Measurements from ENCODE around the gene PRDX2.

PRDX2 gene

DNA sequence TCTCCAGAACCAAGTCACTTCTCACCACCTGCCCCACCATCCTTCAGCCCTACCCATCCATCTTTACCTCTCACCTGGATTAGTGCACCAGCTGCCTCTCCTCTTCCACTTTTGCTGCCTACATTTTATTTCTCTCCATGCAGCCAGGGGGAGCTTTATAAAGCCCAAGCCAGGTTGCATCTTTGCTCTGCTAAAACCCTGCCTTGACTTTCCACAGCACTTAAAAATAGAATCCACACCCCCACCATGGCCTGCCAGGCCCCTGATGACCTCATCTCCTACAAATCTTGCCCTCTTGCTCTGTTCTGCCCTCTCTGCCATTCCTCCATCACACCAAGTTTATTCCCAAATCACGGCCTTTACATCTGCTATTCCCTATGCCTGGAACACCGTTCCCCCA, 28.0 kb downstream of the PRDX2 start:
- H3K9ac ChIP-seq (ENCODE audit: low read depth, low read length), result no peak overlapping the region
- H3K27me3 ChIP-seq (ENCODE audit: control insufficient read depth, insufficient read depth, low read length), result no peaks in the 10 kb centered on the region
- H3K27ac ChIP-seq (ENCODE audit: low read depth, low read length), result no peak overlapping the region
- H3K9me3 ChIP-seq (ENCODE audit: control insufficient read depth, insufficient read depth, low read length), result no peaks in the 10 kb centered on the region
- peaks cover 17% of the 10 kb centered on the region; the same call in 1 of the 2 replicates for H3K36me3 ChIP-seq (ENCODE audit: control insufficient read depth, insufficient read depth, low read length)
- H3K4me3 ChIP-seq (ENCODE audit: low read depth, low read length), result no peak overlapping the region
- peaks cover 19% of the 10 kb centered on the region for H3K4me1 ChIP-seq (ENCODE audit: control insufficient read depth, insufficient read depth, low read length)

DNA sequence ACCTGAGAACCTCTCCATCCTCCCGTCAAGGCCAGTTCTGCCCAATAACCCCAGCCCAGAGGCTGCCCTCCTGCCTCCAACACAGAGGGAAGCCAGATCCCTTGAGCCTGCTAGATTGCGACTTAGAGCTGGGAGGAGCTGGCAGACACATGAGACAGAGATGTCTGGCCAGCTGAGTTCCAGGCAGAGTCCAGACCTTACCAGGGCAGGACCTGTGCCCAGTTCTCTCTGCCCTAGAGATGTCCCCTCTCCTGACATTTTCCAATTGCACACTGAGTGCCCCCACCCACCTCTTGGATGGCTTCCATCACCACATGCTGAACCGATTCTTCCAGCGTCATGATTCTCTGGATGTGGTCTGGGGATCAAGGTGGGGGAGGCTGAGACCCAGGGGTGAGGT, 29.3 kb downstream of the PRDX2 start:
- H3K27ac ChIP-seq (ENCODE audit: low read depth, low read length), result no peak overlapping the region
- no peak overlapping the region for H3K9ac ChIP-seq (ENCODE audit: low read depth, low read length)
- no peak overlapping the region for H3K4me3 ChIP-seq (ENCODE audit: low read depth, low read length)
- no peaks in the 10 kb centered on the region for H3K9me3 ChIP-seq (ENCODE audit: control insufficient read depth, insufficient read depth, low read length)
- no peaks in the 10 kb centered on the region for H3K27me3 ChIP-seq (ENCODE audit: control insufficient read depth, insufficient read depth, low read length)
- H3K36me3 ChIP-seq (ENCODE audit: control insufficient read depth, insufficient read depth, low read length), result peaks cover 28% of the 10 kb centered on the region
- H3K4me1 ChIP-seq (ENCODE audit: control insufficient read depth, insufficient read depth, low read length), result peaks cover 13% of the 10 kb centered on the region; the same call in 1 of the 2 replicates

DNA sequence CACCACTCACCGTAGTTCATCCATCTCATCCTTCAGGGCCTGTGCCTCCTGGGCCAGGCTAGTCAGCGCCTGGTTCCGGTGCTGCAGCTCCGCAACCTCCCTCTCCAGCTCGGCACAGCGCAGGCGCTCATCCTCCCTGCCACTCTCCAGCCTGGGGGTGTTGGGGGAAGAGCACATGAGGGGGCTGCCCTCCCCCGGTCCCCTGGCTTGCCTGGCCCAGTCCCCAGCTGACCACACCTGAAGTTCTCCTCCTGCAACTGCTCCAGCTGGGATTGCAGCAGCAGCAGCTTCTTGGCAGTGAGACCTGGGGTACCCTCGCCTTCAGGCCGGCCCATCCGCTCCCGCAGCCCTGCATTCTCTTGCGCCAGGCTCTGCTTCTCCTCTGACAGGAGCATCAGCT, 30.7 kb downstream of the PRDX2 start:
- Histone ChIP-seq H3K4me3 (ENCODE audit: low read depth, low read length) (no peak overlapping the region), H3K27me3 (ENCODE audit: control insufficient read depth, insufficient read depth, low read length) (no peaks in the 10 kb centered on the region), H3K9ac (ENCODE audit: low read depth, low read length) (no peak overlapping the region), H3K36me3 (ENCODE audit: control insufficient read depth, insufficient read depth, low read length) (peaks cover 33% of the 10 kb centered on the region), H3K27ac (ENCODE audit: low read depth, low read length) (no peak overlapping the region), H3K4me1 (ENCODE audit: control insufficient read depth, insufficient read depth, low read length) (peaks cover 12% of the 10 kb centered on the region; the same call in 1 of the 2 replicates), H3K9me3 (ENCODE audit: control insufficient read depth, insufficient read depth, low read length) (no peaks in the 10 kb centered on the region)

DNA sequence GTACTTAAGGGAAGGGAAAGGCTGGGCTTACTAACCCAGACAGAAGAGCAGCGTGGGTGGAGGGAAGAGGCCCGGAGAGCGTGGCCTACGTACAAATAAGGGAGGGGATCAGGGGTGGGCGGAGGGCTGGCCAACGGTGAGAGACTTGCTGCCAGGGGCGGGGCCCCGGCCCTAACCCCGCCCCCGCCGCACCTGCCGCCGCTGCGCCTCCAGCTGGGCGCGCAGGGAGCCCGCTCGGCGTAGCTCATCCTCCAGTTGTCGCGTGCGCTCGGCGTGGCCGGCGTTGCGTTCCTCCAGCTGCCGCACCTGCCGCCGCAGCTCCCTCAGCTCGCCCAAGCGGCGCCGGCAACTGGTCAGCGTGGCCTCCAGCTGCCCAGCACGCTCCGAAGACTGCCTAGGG, 31.9 kb downstream of the PRDX2 start:
- H3K27ac ChIP-seq (ENCODE audit: low read depth, low read length), result no peak overlapping the region
- H3K36me3 ChIP-seq (ENCODE audit: control insufficient read depth, insufficient read depth, low read length), result peaks cover 42% of the 10 kb centered on the region
- peaks cover 10% of the 10 kb centered on the region; the same call in 1 of the 2 replicates for H3K4me1 ChIP-seq (ENCODE audit: control insufficient read depth, insufficient read depth, low read length)
- H3K9ac ChIP-seq (ENCODE audit: low read depth, low read length), result no peak overlapping the region
- no peaks in the 10 kb centered on the region for H3K27me3 ChIP-seq (ENCODE audit: control insufficient read depth, insufficient read depth, low read length)
- no peaks in the 10 kb centered on the region for H3K9me3 ChIP-seq (ENCODE audit: control insufficient read depth, insufficient read depth, low read length)
- peak overlapping the region; percentile 23; the same call in 1 of the 2 replicates for H3K4me3 ChIP-seq (ENCODE audit: low read depth, low read length)

DNA sequence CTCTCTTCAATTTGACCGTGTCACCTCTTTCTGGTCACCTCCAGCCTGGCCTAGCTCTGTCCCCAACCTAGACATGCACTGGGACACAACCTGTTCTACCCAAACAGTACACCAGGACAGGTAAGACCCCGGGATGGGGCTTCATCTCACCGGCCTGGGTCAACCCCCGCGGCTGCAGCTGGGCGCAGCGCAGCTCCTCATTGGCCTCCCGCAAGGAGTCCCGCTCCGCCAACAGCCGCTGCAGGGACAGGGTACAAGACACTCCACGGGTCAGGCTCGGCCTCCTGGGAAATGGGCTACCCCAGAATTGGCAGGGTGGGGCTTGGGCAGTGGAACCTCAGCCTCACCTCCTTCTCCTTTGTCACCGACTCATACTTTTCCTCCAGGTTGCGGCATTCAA, 33.9 kb downstream of the PRDX2 start:
- Histone ChIP-seq H3K27me3 (ENCODE audit: control insufficient read depth, insufficient read depth, low read length) (no peaks in the 10 kb centered on the region), H3K9ac (ENCODE audit: low read depth, low read length) (no peak overlapping the region), H3K9me3 (ENCODE audit: control insufficient read depth, insufficient read depth, low read length) (no peaks in the 10 kb centered on the region), H3K4me1 (ENCODE audit: control insufficient read depth, insufficient read depth, low read length) (0 out of 2 replicates have a peak, but pooled peaks cover 6% of the 10 kb centered on the region), H3K27ac (ENCODE audit: low read depth, low read length) (no peak overlapping the region), H3K4me3 (ENCODE audit: low read depth, low read length) (no peak overlapping the region), H3K36me3 (ENCODE audit: control insufficient read depth, insufficient read depth, low read length) (peaks cover 55% of the 10 kb centered on the region)

DNA sequence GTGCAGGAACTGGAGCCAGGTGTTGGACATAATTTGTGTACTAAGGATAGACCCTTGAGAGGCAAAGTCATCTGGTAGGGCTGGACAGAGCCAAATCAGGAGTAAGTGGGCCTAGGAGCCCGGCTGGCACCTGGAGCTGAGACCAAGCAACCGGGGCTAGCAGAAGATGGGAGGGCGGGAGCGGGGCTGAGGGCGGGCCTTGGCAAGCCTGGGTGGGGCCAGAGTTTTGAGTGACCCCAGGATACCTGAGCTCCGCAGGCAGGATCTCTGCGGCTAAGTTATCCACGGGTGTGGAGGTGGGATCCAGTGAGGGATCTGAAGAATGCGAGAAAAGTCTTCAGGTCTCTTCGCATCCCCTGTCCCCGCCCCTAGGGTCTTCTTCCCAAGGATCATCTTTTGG, 34.5 kb downstream of the PRDX2 start:
- no peak overlapping the region for H3K9ac ChIP-seq (ENCODE audit: low read depth, low read length)
- peaks cover 55% of the 10 kb centered on the region for H3K36me3 ChIP-seq (ENCODE audit: control insufficient read depth, insufficient read depth, low read length)
- H3K27me3 ChIP-seq (ENCODE audit: control insufficient read depth, insufficient read depth, low read length), result no peaks in the 10 kb centered on the region
- H3K9me3 ChIP-seq (ENCODE audit: control insufficient read depth, insufficient read depth, low read length), result no peaks in the 10 kb centered on the region
- H3K4me1 ChIP-seq (ENCODE audit: control insufficient read depth, insufficient read depth, low read length), result 0 out of 2 replicates have a peak, but pooled peaks cover 6% of the 10 kb centered on the region
- H3K27ac ChIP-seq (ENCODE audit: low read depth, low read length), result no peak overlapping the region
- H3K4me3 ChIP-seq (ENCODE audit: low read depth, low read length), result no peak overlapping the region

DNA sequence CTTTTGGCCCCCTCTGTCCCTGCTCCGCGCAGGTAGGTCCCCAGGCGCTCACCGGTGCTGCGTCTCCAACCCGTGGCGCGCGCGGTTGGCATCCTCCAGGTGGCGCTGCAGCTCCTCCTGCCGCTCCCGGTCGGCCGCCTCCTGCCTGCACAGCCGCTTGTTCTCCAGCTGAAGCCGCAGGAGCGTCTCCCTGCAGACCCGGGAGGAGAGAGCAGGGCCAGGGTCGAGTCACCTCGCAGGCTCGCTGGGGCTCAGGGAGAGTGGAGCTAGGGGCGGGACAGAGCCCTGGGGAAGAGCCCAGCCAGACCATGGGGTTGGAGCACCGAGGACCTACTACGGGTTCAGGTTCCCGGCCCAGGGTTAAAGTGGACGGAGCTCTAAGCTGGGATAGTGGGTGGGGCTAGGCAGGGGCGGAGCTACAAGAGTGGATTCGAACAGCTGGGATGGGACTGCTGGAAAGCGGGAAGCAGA, 35.5 kb downstream of the PRDX2 start:
- Histone ChIP-seq H3K27ac (ENCODE audit: low read depth, low read length) (peak overlapping the region; percentile 12), H3K9me3 (ENCODE audit: control insufficient read depth, insufficient read depth, low read length) (no peaks in the 10 kb centered on the region), H3K36me3 (ENCODE audit: control insufficient read depth, insufficient read depth, low read length) (peaks cover 52% of the 10 kb centered on the region), H3K27me3 (ENCODE audit: control insufficient read depth, insufficient read depth, low read length) (no peaks in the 10 kb centered on the region), H3K4me3 (ENCODE audit: low read depth, low read length) (peak overlapping the region; percentile 55), H3K4me1 (ENCODE audit: control insufficient read depth, insufficient read depth, low read length) (0 out of 2 replicates have a peak, but pooled peaks cover 6% of the 10 kb centered on the region), H3K9ac (ENCODE audit: low read depth, low read length) (no peak overlapping the region)

DNA sequence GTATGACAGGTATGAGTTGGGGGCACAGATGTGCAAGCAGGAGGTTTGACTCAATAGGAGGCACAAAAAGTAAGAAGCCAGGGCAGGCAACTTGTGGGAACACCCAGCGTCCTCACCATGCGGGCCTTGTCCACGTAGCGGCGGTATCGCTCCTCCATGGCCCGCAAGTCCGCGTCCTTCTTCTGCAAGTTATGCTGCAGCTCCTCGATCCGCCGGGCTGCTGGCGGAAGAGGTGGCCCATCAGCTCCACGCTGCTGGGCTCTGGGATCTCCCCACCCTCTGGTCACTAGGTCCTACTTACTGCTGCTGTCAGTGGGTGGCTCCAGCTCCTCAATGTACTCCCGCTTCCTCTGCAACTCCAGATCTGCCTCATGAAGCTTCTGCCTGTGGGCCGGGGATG, 36.9 kb downstream of the PRDX2 start:
- H3K4me3 ChIP-seq (ENCODE audit: low read depth, low read length), result no peak overlapping the region
- no peak overlapping the region for H3K27ac ChIP-seq (ENCODE audit: low read depth, low read length)
- peaks cover 45% of the 10 kb centered on the region for H3K36me3 ChIP-seq (ENCODE audit: control insufficient read depth, insufficient read depth, low read length)
- H3K27me3 ChIP-seq (ENCODE audit: control insufficient read depth, insufficient read depth, low read length), result no peaks in the 10 kb centered on the region
- H3K9me3 ChIP-seq (ENCODE audit: control insufficient read depth, insufficient read depth, low read length), result no peaks in the 10 kb centered on the region
- H3K4me1 ChIP-seq (ENCODE audit: control insufficient read depth, insufficient read depth, low read length), result 0 out of 2 replicates have a peak, but pooled peaks cover 2% of the 10 kb centered on the region
- no peak overlapping the region for H3K9ac ChIP-seq (ENCODE audit: low read depth, low read length)

DNA sequence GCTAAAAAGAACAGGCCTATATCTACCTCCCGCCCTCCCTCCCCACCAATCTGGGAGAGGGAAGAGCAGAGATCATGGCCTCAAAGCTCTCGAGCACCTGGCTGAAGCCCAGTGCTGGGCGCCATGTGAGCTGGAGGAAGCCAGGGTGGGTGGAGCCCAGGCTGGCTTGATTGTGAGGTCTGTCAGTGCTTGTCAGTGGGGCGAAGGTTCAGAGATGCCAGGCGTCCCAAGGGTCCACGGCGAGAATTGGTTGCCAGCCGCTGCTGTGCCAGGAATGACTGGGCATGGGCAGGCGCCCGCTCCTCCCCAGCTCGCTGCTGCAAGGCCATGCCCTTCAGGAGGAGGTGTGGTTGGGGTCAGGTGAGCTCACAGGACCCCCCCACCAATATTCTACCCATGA, 38.5 kb downstream of the PRDX2 start:
- Histone ChIP-seq H3K4me1 (ENCODE audit: control insufficient read depth, insufficient read depth, low read length) (no peaks in the 10 kb centered on the region), H3K9me3 (ENCODE audit: control insufficient read depth, insufficient read depth, low read length) (no peaks in the 10 kb centered on the region), H3K4me3 (ENCODE audit: low read depth, low read length) (no peak overlapping the region), H3K27me3 (ENCODE audit: control insufficient read depth, insufficient read depth, low read length) (no peaks in the 10 kb centered on the region), H3K36me3 (ENCODE audit: control insufficient read depth, insufficient read depth, low read length) (peaks cover 39% of the 10 kb centered on the region), H3K27ac (ENCODE audit: low read depth, low read length) (no peak overlapping the region), H3K9ac (ENCODE audit: low read depth, low read length) (no peak overlapping the region)

DNA sequence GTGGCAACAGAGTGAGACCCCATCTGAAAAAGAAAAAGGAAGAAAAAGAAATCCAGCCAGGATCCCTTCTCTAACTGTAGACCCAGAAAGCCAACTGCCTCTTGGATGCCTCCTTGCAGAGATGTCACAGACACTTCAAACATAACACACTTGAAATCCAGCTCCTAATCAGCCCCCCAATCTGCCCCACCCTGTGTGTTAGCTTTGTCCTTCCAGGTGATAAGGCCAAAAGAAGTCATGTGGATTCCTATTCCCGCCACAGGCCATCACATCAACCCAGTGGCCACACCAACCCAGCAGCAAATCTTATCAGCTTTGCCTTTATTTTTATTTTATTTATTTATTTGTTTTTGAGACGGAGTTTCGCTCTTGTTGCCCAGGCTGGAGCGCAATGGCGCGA, 41.9 kb downstream of the PRDX2 start:
- Histone ChIP-seq H3K9me3 (ENCODE audit: control insufficient read depth, insufficient read depth, low read length) (no peaks in the 10 kb centered on the region), H3K36me3 (ENCODE audit: control insufficient read depth, insufficient read depth, low read length) (peaks cover 18% of the 10 kb centered on the region), H3K4me3 (ENCODE audit: low read depth, low read length) (no peak overlapping the region), H3K27ac (ENCODE audit: low read depth, low read length) (no peak overlapping the region), H3K9ac (ENCODE audit: low read depth, low read length) (no peak overlapping the region), H3K27me3 (ENCODE audit: control insufficient read depth, insufficient read depth, low read length) (no peaks in the 10 kb centered on the region), H3K4me1 (ENCODE audit: control insufficient read depth, insufficient read depth, low read length) (no peaks in the 10 kb centered on the region)

DNA sequence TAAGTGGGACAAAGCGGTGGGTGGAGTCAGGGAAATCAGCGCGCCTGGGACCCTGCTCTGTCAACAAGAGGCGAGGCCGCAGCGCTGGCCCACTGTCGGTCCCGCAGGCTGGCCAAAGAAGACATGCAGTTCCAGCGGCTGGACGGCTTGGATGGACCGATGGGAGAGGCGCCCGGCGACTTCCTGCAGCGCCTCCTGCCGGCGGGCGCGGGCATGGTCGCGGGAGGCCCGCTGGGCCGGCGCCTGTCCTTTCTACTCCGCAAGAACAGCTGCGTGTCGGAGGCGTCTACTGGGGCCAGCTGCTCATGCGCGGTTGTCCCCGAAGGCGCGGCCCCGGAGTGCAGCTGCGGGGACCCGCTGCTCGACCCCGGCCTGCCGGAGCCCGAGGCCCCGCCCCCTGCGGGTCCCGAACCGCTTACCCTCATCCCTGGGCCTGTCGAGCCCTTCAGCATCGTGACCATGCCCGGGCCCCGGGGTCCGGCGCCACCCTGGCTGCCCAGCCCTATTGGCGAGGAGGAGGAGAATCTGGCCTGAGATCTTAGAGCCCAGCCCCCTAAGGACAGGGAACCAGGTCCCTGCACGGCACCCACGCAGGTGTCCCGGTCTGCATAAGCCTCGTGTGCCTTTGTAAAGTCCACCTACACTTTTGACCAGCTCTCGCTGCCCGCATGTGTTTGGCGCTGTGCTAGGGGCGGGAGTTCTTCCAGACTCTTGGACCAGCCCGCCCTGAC, 43.9 kb downstream of the PRDX2 start:
- Histone ChIP-seq H3K27ac (ENCODE audit: low read depth, low read length) (no peak overlapping the region), H3K4me3 (ENCODE audit: low read depth, low read length) (peak overlapping the region; percentile 48), H3K9ac (ENCODE audit: low read depth, low read length) (no peak overlapping the region)

More for the DNA sequence above, 43.9 kb downstream of the PRDX2 start:
- Histone ChIP-seq H3K9me3 (ENCODE audit: control insufficient read depth, insufficient read depth, low read length) (no peaks in the 10 kb centered on the region), H3K27me3 (ENCODE audit: control insufficient read depth, insufficient read depth, low read length) (no peaks in the 10 kb centered on the region), H3K4me1 (ENCODE audit: control insufficient read depth, insufficient read depth, low read length) (no peaks in the 10 kb centered on the region), H3K36me3 (ENCODE audit: control insufficient read depth, insufficient read depth, low read length) (0 out of 2 replicates have a peak, but pooled peaks cover under 1% of the 10 kb centered on the region)

All from HUES48 (cell line).